ENCODE results near the gene TRAF3.
"Not testable (repeated sequence)": the region's sequence is repeated elsewhere in the genome, so short reads cannot be mapped to it uniquely, and the experiment has no call there.

The TRAF3 gene

DNA sequence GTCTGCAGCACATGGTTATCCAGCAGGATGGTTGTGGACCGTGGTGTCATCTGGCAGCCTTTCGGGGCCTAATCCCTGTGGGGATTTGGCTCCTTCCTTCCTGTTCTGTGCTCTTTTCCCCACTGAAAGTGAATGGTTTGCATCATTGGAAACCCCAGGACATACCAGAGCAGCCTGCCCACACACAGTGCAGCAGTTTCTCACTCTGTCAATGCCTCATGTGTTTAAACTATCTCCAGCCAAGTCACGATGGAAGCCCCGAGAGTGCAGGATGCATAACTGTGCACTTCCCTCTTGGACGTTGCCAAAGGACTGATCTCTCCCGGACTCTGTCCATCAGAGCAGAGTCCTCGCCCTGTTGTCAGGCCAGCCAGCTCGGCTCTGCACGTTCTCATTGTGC is 116.2 kb downstream of the TRAF3 start:
- peak; percentile 73 for DNase-seq (ENCODE audit: low read depth)
- TF ChIP-seq, protein P1, sequence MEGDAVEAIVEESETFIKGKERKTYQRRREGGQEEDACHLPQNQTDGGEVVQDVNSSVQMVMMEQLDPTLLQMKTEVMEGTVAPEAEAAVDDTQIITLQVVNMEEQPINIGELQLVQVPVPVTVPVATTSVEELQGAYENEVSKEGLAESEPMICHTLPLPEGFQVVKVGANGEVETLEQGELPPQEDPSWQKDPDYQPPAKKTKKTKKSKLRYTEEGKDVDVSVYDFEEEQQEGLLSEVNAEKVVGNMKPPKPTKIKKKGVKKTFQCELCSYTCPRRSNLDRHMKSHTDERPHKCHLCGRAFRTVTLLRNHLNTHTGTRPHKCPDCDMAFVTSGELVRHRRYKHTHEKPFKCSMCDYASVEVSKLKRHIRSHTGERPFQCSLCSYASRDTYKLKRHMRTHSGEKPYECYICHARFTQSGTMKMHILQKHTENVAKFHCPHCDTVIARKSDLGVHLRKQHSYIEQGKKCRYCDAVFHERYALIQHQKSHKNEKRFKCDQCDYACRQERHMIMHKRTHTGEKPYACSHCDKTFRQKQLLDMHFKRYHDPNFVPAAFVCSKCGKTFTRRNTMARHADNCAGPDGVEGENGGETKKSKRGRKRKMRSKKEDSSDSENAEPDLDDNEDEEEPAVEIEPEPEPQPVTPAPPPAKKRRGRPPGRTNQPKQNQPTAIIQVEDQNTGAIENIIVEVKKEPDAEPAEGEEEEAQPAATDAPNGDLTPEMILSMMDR (IDR thresholded peaks at IDR 0.05; ENCODE audit: control insufficient read depth, insufficient read depth, low read depth, low read length, missing control alignments) = no peak

DNA sequence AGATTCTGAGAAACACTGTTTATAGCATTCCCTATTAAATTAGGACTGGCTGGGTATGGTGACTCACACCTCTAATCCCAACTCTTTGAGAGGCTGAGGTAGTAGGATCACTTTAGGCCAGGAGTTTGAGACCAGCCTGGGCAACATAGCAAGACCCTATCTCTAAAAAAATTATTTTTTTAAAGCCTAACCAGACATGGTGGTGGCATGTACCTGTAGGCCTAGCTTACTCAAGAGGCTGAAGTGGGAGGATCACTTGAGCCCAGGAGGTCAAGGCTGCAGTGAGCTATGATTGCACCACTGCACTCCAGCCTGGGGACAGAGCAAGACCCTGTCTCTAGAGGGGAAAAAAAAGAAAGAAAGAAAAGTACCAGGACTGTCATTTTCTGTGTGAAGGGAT is 119.5 kb downstream of the TRAF3 start:
- DNase-seq (ENCODE audit: low read depth); H3K4me3 ChIP-seq (ENCODE audit: control insufficient read depth, low read depth, low read length): not testable (repeated sequence)

More for the DNA sequence above, 116.2 kb downstream of the TRAF3 start:
- no peak overlapping the region for H3K4me3 ChIP-seq (ENCODE audit: control insufficient read depth, low read depth, low read length)

GRCh38 chr14:102897299-102898027 is 120.2 kb downstream of the TRAF3 start:
- no peak for DNase-seq (ENCODE audit: low read depth)
- H3K4me3 ChIP-seq (ENCODE audit: control insufficient read depth, low read depth, low read length) = no peak overlapping the region
- TF ChIP-seq, protein P1 (IDR thresholded peaks at IDR 0.05; ENCODE audit: control insufficient read depth, insufficient read depth, low read depth, low read length, missing control alignments) = no peak

GRCh38 chr14:102898298-102898697 is 121.0 kb downstream of the TRAF3 start:
- H3K4me3 ChIP-seq (ENCODE audit: control insufficient read depth, low read depth, low read length) = no peak overlapping the region
- TF ChIP-seq, protein P1 (IDR thresholded peaks at IDR 0.05; ENCODE audit: control insufficient read depth, insufficient read depth, low read depth, low read length, missing control alignments) = no peak
- no peak for DNase-seq (ENCODE audit: low read depth)

GRCh38 chr14:102898776-102899515 is 121.7 kb downstream of the TRAF3 start:
- no peak overlapping the region for H3K4me3 ChIP-seq (ENCODE audit: control insufficient read depth, low read depth, low read length)
- TF ChIP-seq, protein P1 (IDR thresholded peaks at IDR 0.05; ENCODE audit: control insufficient read depth, insufficient read depth, low read depth, low read length, missing control alignments) = no peak
- no peak for DNase-seq (ENCODE audit: low read depth)

GRCh38 chr14:102899516-102899900 is 122.3 kb downstream of the TRAF3 start:
- TF ChIP-seq, protein P1 (IDR thresholded peaks at IDR 0.05; ENCODE audit: control insufficient read depth, insufficient read depth, low read depth, low read length, missing control alignments) = no peak
- no peak overlapping the region for H3K4me3 ChIP-seq (ENCODE audit: control insufficient read depth, low read depth, low read length)
- no peak for DNase-seq (ENCODE audit: low read depth)

All from AG09309 (cell line).